Measurements from ENCODE around the gene TRERF1. TPM values are rescaled to one million over a fixed set of nuclear protein-coding genes. Genes with fewer than 3 reads are reported as not detected.

Gene TRERF1
- total RNA-seq, 4 donors from 2014 or later: 2.5 to 8.0 (median 3.4) TPM

GRCh38 chr6:42318480-42318879 is 133.2 kb downstream of the TRERF1 start:
- no peaks in the 10 kb centered on the region for H3K9me3 ChIP-seq
- TF ChIP-seq EP300 (IDR thresholded peaks at IDR 0.05; ENCODE audit: low read depth) (no peak), POLR2A (IDR thresholded peaks at IDR 0.05) (no peak), POLR2AphosphoS5 (IDR thresholded peaks at IDR 0.05) (no peak)
- TF ChIP-seq, protein P1, sequence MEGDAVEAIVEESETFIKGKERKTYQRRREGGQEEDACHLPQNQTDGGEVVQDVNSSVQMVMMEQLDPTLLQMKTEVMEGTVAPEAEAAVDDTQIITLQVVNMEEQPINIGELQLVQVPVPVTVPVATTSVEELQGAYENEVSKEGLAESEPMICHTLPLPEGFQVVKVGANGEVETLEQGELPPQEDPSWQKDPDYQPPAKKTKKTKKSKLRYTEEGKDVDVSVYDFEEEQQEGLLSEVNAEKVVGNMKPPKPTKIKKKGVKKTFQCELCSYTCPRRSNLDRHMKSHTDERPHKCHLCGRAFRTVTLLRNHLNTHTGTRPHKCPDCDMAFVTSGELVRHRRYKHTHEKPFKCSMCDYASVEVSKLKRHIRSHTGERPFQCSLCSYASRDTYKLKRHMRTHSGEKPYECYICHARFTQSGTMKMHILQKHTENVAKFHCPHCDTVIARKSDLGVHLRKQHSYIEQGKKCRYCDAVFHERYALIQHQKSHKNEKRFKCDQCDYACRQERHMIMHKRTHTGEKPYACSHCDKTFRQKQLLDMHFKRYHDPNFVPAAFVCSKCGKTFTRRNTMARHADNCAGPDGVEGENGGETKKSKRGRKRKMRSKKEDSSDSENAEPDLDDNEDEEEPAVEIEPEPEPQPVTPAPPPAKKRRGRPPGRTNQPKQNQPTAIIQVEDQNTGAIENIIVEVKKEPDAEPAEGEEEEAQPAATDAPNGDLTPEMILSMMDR (IDR thresholded peaks at IDR 0.05): no peak
- H3K27ac ChIP-seq: no peak overlapping the region
- H3K4me3 ChIP-seq: no peak overlapping the region
- DNase-seq: no peak
- peaks cover 0 to 28% (median 8%) of the 10 kb centered on the region in 4 donors for H3K4me1 ChIP-seq
- intact Hi-C loops (cut with DNase I; ENCODE audit: low total_unique reads) (no loop called here), in situ Hi-C loops (cut with MboI; ENCODE audit: low pct_ligation_motif_present in 1 of 4, low pct_unique_long_range_greater_than_20kb in 1 of 4, low sequenced_read_pairs in 3 of 4) (no loop called here)
- WGBS, 2 donors (ENCODE audit: low coverage in 1 of 2): 76 to 86% methylated on average over 2 of the region's 2 CpGs
- no peaks in the 10 kb centered on the region for H3K27me3 ChIP-seq
- H3K36me3 ChIP-seq: no peaks in the 10 kb centered on the region

DNA sequence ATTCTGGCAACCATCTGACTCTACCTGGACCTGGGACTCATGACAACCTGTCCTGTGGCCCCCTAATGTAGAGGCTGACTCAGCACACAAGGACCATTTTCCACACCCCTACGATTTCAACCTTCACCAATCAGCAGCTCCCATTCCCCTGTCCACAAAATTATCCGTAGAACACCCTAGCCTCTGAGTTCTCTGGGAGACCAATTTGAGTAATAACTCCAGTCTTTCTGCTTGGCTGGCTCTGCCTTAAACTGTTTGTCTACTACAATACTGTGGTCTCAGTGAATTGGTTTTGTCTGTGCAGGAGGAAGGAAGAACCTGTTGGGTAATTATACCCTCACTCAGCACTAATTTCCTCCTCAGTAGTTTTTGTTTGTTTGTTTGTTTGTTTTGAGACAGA is 134.7 kb downstream of the TRERF1 start:
- peak overlapping the region in 3 of 4 donors; percentile 37 to 75 (median 58) for H3K27ac ChIP-seq
- no peak for DNase-seq
- H3K27me3 ChIP-seq: no peaks in the 10 kb centered on the region
- no peaks in the 10 kb centered on the region for H3K9me3 ChIP-seq
- no peak overlapping the region for H3K4me3 ChIP-seq
- H3K4me1 ChIP-seq: peaks cover 0 to 31% (median 12%) of the 10 kb centered on the region in 4 donors
- in situ Hi-C loops (cut with MboI; ENCODE audit: low pct_ligation_motif_present in 1 of 4, low pct_unique_long_range_greater_than_20kb in 1 of 4, low sequenced_read_pairs in 3 of 4): no loop called here
- intact Hi-C loops (cut with DNase I; ENCODE audit: low total_unique reads): no loop called here
- 81 to 100% methylated on average over 2 of the region's 2 CpGs for WGBS, 2 donors (ENCODE audit: low coverage in 1 of 2)
- H3K36me3 ChIP-seq: no peaks in the 10 kb centered on the region
- no peak for TF ChIP-seq POLR2AphosphoS5 (IDR thresholded peaks at IDR 0.05)
- TF ChIP-seq, protein P1 (IDR thresholded peaks at IDR 0.05): no peak
- no peak for TF ChIP-seq POLR2A (IDR thresholded peaks at IDR 0.05)
- TF ChIP-seq EP300 (IDR thresholded peaks at IDR 0.05; ENCODE audit: low read depth): no peak

- peak; percentile 35 for DNase-seq
- Histone ChIP-seq H3K27ac (peak overlapping the region; percentile 37 to 75 (median 50)), H3K4me3 (no peak overlapping the region), H3K36me3 (no peaks in the 10 kb centered on the region), H3K4me1 (peaks cover 0 to 31% (median 12%) of the 10 kb centered on the region in 4 donors), H3K9me3 (no peaks in the 10 kb centered on the region), H3K27me3 (no peaks in the 10 kb centered on the region)
- TF ChIP-seq POLR2A (IDR thresholded peaks at IDR 0.05) (no peak), POLR2AphosphoS5 (IDR thresholded peaks at IDR 0.05) (no peak), EP300 (IDR thresholded peaks at IDR 0.05; ENCODE audit: low read depth) (no peak)
- TF ChIP-seq, protein P1 (IDR thresholded peaks at IDR 0.05): no peak
- intact Hi-C loops (cut with DNase I; ENCODE audit: low total_unique reads) (no loop called here), in situ Hi-C loops (cut with MboI; ENCODE audit: low pct_ligation_motif_present in 1 of 4, low pct_unique_long_range_greater_than_20kb in 1 of 4, low sequenced_read_pairs in 3 of 4) (no loop called here)
- 57 to 76% methylated on average over 3 to 8 of the region's 8 CpGs for WGBS, 2 donors (ENCODE audit: low coverage in 1 of 2)
These were observed 135.4 kb downstream of the TRERF1 start for GRCh38 chr6:42315991-42316970.

DNA sequence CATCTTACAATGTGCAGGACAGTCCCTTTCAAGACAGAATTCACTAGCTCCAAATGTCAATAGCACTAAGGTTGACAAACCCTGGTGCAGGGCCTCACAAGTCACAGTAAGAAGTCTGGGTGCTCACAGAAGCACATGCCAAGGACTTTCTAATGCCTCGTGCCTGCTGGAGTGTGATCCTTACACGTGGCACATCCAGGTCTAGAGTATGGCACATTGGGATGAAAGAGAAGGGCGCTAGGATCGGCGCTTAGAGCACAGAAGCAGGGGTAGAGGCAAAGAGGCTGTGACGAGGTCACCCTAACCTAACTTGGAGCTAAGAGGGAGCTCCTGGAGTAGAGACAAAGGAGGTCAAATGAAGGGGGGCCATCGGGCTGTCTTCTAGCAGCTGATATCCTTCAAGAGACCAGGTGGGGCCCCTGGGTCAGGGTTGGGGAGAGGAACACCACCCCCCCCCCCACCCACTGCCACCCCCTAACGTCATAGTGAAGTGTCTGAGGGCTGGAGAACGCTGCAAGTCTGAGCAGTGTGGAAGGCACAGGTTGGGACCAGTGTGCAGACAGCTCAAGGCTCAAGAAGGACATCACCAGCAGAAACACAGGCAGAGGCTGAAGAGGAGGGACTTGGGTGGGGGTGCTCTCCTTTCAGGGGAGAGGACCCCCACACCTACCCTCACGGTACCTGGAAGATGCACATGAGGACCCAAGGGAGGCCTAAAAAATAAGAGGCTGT is 136.3 kb downstream of the TRERF1 start:
- H3K36me3 ChIP-seq: no peaks in the 10 kb centered on the region
- no peak for DNase-seq
- H3K4me1 ChIP-seq: peaks cover 0 to 31% (median 12%) of the 10 kb centered on the region in 4 donors
- H3K27ac ChIP-seq: peak overlapping the region; percentile 37 to 75 (median 49)
- no peaks in the 10 kb centered on the region for H3K9me3 ChIP-seq
- in situ Hi-C loops (cut with MboI; ENCODE audit: low pct_ligation_motif_present in 1 of 4, low pct_unique_long_range_greater_than_20kb in 1 of 4, low sequenced_read_pairs in 3 of 4) (no loop called here), intact Hi-C loops (cut with DNase I; ENCODE audit: low total_unique reads) (no loop called here)
- 88 to 89% methylated on average over 4 to 10 of the region's 10 CpGs for WGBS, 2 donors (ENCODE audit: low coverage in 1 of 2)
- TF ChIP-seq POLR2AphosphoS5 (IDR thresholded peaks at IDR 0.05) (no peak), EP300 (IDR thresholded peaks at IDR 0.05; ENCODE audit: low read depth) (no peak), POLR2A (IDR thresholded peaks at IDR 0.05) (no peak)
- TF ChIP-seq, protein P1 (IDR thresholded peaks at IDR 0.05): no peak
- no peaks in the 10 kb centered on the region for H3K27me3 ChIP-seq
- H3K4me3 ChIP-seq: no peak overlapping the region

Data from transverse colon (tissue), 4 donors.